ENCODE data around the gene C19orf67. TPM values are rescaled to one million over a fixed set of nuclear protein-coding genes. Genes with fewer than 3 reads are reported as not detected.

C19orf67 gene
- total and polyA plus RNA-seq, 2 of the 13 experiments (the other 11 are each of a cell fraction or from before 2014, with no cell fraction given): 0.11 to 0.32 TPM

DNA sequence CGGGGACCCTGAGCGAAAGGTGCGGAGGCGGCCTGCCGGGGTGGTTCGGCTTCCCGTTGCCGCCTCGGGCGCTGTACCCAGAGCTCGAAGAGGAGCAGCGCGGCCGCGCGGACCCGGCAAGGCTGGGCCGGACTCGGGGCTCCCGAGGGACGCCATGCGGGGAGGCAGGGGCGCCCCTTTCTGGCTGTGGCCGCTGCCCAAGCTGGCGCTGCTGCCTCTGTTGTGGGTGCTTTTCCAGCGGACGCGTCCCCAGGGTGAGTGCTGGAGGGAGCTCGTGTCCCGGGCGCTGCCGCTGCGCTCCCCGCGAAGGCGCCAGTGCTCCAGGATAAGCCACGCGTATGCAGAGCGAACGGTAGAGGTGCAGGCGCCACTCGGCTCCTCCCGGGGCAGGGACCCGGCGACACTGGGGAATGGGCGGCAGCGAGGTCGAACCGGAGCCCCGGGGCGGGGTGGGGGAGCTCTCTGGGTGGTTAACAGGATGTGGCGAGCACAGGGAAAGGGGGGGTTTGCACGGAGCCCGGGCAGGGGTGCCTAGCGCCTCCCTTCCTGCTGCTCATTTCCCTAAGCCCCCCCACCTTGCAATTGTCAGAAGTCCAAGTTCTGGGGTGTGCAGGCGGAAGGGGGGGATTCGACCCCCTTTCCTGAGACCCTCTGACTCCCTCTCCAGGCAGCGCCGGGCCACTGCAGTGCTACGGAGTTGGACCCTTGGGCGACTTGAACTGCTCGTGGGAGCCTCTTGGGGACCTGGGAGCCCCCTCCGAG is 53.7 kb downstream of the C19orf67 start, which contains the start of gene IL27RA (continued):
- TF ChIP-seq ELK4 (CRISPR knock-in tag; IDR thresholded peaks at IDR 0.05; ENCODE audit: borderline replicate concordance) (no peak), TARDBP (CRISPR knock-in tag; IDR thresholded peaks at IDR 0.05) (peak; percentile 21; the same call in 1 of the 2 replicates), HOXA9 (CRISPR knock-in tag; IDR thresholded peaks at IDR 0.05; ENCODE audit: borderline replicate concordance) (0 out of 2 replicates have a peak, but pooled peaks have one; percentile 22), ZNF652 (CRISPR knock-in tag; IDR thresholded peaks at IDR 0.05; ENCODE audit: borderline replicate concordance, low read depth) (no peak), MXI1 (IDR thresholded peaks at IDR 0.05; ENCODE audit: borderline replicate concordance, low read depth, low read length) (no peak), ZNF335 (CRISPR knock-in tag; IDR thresholded peaks at IDR 0.05) (no peak), FOXA1 (IDR thresholded peaks at IDR 0.05) (no peak), FOXA1 (CRISPR knock-in tag; IDR thresholded peaks at IDR 0.05) (no peak), ZNF7 (CRISPR knock-in tag; IDR thresholded peaks at IDR 0.05) (no peak), ZNF235 (CRISPR knock-in tag; IDR thresholded peaks at IDR 0.05; ENCODE audit: borderline replicate concordance) (no peak), MED1 (CRISPR knock-in tag; IDR thresholded peaks at IDR 0.05) (peak; percentile 14; the same call in 1 of the 2 replicates), ZNF646 (CRISPR knock-in tag; IDR thresholded peaks at IDR 0.05) (no peak), ARID2 (CRISPR knock-in tag; IDR thresholded peaks at IDR 0.05; ENCODE audit: borderline replicate concordance) (peak; percentile 76; the same call in 1 of the 2 replicates), FOXK2 (IDR thresholded peaks at IDR 0.05) (no peak), SMAD1 (CRISPR knock-in tag; IDR thresholded peaks at IDR 0.05; ENCODE audit: borderline replicate concordance, low read depth) (no peak), ZFP91 (CRISPR knock-in tag; IDR thresholded peaks at IDR 0.05; ENCODE audit: borderline replicate concordance) (peak; percentile 73; the same call in 1 of the 2 replicates), ZNF232 (CRISPR knock-in tag; IDR thresholded peaks at IDR 0.05; ENCODE audit: borderline replicate concordance) (0 out of 2 replicates have a peak, but pooled peaks have one; percentile 35), ETV6 (CRISPR knock-in tag; conservative IDR thresholded peaks at IDR 0.05) (no peak), ZNF841 (CRISPR knock-in tag; IDR thresholded peaks at IDR 0.05; ENCODE audit: borderline replicate concordance) (no peak)
- TF ChIP-seq, protein P1, sequence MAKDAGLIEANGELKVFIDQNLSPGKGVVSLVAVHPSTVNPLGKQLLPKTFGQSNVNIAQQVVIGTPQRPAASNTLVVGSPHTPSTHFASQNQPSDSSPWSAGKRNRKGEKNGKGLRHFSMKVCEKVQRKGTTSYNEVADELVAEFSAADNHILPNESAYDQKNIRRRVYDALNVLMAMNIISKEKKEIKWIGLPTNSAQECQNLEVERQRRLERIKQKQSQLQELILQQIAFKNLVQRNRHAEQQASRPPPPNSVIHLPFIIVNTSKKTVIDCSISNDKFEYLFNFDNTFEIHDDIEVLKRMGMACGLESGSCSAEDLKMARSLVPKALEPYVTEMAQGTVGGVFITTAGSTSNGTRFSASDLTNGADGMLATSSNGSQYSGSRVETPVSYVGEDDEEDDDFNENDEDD (CRISPR knock-in tag; IDR thresholded peaks at IDR 0.05; ENCODE audit: borderline replicate concordance): peak; percentile 48; the same call in 1 of the 2 replicates
